Rectal smooth muscle tissue (tissue), 1 donor: ENCODE results near the gene LRRC36.

Experiments used
- H3K27ac ChIP-seq: one replicate; pipeline ENCODE4 v1.7.0; 2013; ENCODE audit warnings: low read depth, low read length, inconsistent platforms
- H3K27me3 ChIP-seq: one replicate; pipeline ENCODE4 v1.7.0; 2013; ENCODE audit warnings: low read length; ENCODE audit not compliant: control insufficient read depth, insufficient read depth
- H3K36me3 ChIP-seq: one replicate; pipeline ENCODE4 v1.7.0; 2013; ENCODE audit warnings: low read length; ENCODE audit not compliant: control insufficient read depth, insufficient read depth
- H3K4me1 ChIP-seq: one replicate; pipeline ENCODE4 v1.7.0; 2013; ENCODE audit warnings: low read length; ENCODE audit not compliant: control insufficient read depth, insufficient read depth
- H3K4me3 ChIP-seq: one replicate; pipeline ENCODE4 v1.7.0; 2013; ENCODE audit warnings: low read length
- H3K9ac ChIP-seq: one replicate; pipeline ENCODE4 v1.7.0; 2013; ENCODE audit warnings: low read length

Gene LRRC36

GRCh38 chr16:67302076-67302475 is 24.5 kb upstream of the LRRC36 start:
- no peak overlapping the region for H3K27ac ChIP-seq
- no peaks in the 10 kb centered on the region for H3K27me3 ChIP-seq
- no peaks in the 10 kb centered on the region for H3K4me1 ChIP-seq
- H3K36me3 ChIP-seq = no peaks in the 10 kb centered on the region
- no peak overlapping the region for H3K4me3 ChIP-seq
- H3K9ac ChIP-seq = no peak overlapping the region

- H3K27ac ChIP-seq = no peak overlapping the region
- H3K27me3 ChIP-seq = no peaks in the 10 kb centered on the region
- H3K4me3 ChIP-seq = no peak overlapping the region
- H3K4me1 ChIP-seq = no peaks in the 10 kb centered on the region
- H3K36me3 ChIP-seq = no peaks in the 10 kb centered on the region
- no peak overlapping the region for H3K9ac ChIP-seq
Measured at GRCh38 chr16:67302970-67303369, 23.6 kb upstream of the LRRC36 start.

GRCh38 chr16:67304020-67304419 is 22.6 kb upstream of the LRRC36 start:
- H3K4me1 ChIP-seq = no peaks in the 10 kb centered on the region
- no peak overlapping the region for H3K27ac ChIP-seq
- H3K9ac ChIP-seq = no peak overlapping the region
- no peak overlapping the region for H3K4me3 ChIP-seq
- H3K36me3 ChIP-seq = no peaks in the 10 kb centered on the region
- no peaks in the 10 kb centered on the region for H3K27me3 ChIP-seq

- Histone ChIP-seq H3K4me1 (no peaks in the 10 kb centered on the region), H3K9ac (no peak overlapping the region), H3K4me3 (no peak overlapping the region), H3K36me3 (no peaks in the 10 kb centered on the region), H3K27ac (no peak overlapping the region), H3K27me3 (no peaks in the 10 kb centered on the region)
Measured at GRCh38 chr16:67305216-67306071, 21.2 kb upstream of the LRRC36 start.

GRCh38 chr16:67310561-67310960 is 16.1 kb upstream of the LRRC36 start:
- no peaks in the 10 kb centered on the region for H3K36me3 ChIP-seq
- no peaks in the 10 kb centered on the region for H3K27me3 ChIP-seq
- no peak overlapping the region for H3K9ac ChIP-seq
- H3K27ac ChIP-seq = no peak overlapping the region
- H3K4me3 ChIP-seq = no peak overlapping the region
- H3K4me1 ChIP-seq = no peaks in the 10 kb centered on the region

GRCh38 chr16:67311607-67312488 is 14.8 kb upstream of the LRRC36 start:
- H3K27ac ChIP-seq = no peak overlapping the region
- H3K27me3 ChIP-seq = no peaks in the 10 kb centered on the region

GRCh38 chr16:67312719-67313118 is 13.9 kb upstream of the LRRC36 start:
- Histone ChIP-seq H3K4me3 (no peak overlapping the region), H3K27me3 (no peaks in the 10 kb centered on the region), H3K27ac (no peak overlapping the region), H3K4me1 (no peaks in the 10 kb centered on the region), H3K9ac (no peak overlapping the region), H3K36me3 (no peaks in the 10 kb centered on the region)

More at GRCh38 chr16:67311607-67312488, 14.8 kb upstream of the LRRC36 start:
- H3K4me1 ChIP-seq = no peaks in the 10 kb centered on the region
- H3K36me3 ChIP-seq = no peaks in the 10 kb centered on the region
- no peak overlapping the region for H3K9ac ChIP-seq
- H3K4me3 ChIP-seq = no peak overlapping the region

- H3K27me3 ChIP-seq = no peaks in the 10 kb centered on the region
Measured at GRCh38 chr16:67317853-67318252, 8.8 kb upstream of the LRRC36 start.

GRCh38 chr16:67326115-67326471 is 522 bp upstream of the LRRC36 start:
- peaks cover 3% of the 10 kb centered on the region for H3K4me1 ChIP-seq
- H3K36me3 ChIP-seq = no peaks in the 10 kb centered on the region
- no peak overlapping the region for H3K27ac ChIP-seq
- peak overlapping the region; percentile 56 for H3K9ac ChIP-seq
- no peaks in the 10 kb centered on the region for H3K27me3 ChIP-seq
- H3K4me3 ChIP-seq = peak overlapping the region; percentile 59

More at GRCh38 chr16:67317853-67318252, 8.8 kb upstream of the LRRC36 start:
- H3K36me3 ChIP-seq = no peaks in the 10 kb centered on the region
- no peaks in the 10 kb centered on the region for H3K4me1 ChIP-seq
- H3K4me3 ChIP-seq = no peak overlapping the region
- no peak overlapping the region for H3K9ac ChIP-seq
- H3K27ac ChIP-seq = no peak overlapping the region

GRCh38 chr16:67327743-67328142 is 1.1 kb downstream of the LRRC36 start:
- Histone ChIP-seq H3K4me1 (peaks cover 3% of the 10 kb centered on the region), H3K9ac (no peak overlapping the region), H3K36me3 (no peaks in the 10 kb centered on the region), H3K4me3 (no peak overlapping the region), H3K27me3 (no peaks in the 10 kb centered on the region), H3K27ac (no peak overlapping the region)

- Histone ChIP-seq H3K4me3 (no peak overlapping the region), H3K4me1 (peaks cover 3% of the 10 kb centered on the region), H3K9ac (no peak overlapping the region), H3K27me3 (no peaks in the 10 kb centered on the region), H3K27ac (no peak overlapping the region), H3K36me3 (no peaks in the 10 kb centered on the region)
Measured at GRCh38 chr16:67329901-67330300, 3.3 kb downstream of the LRRC36 start.

GRCh38 chr16:67333315-67333714 is 6.7 kb downstream of the LRRC36 start:
- H3K36me3 ChIP-seq = no peaks in the 10 kb centered on the region
- no peaks in the 10 kb centered on the region for H3K27me3 ChIP-seq
- H3K4me1 ChIP-seq = no peaks in the 10 kb centered on the region
- no peak overlapping the region for H3K4me3 ChIP-seq
- H3K27ac ChIP-seq = no peak overlapping the region
- H3K9ac ChIP-seq = no peak overlapping the region
